HepG2 (cell line): Measurements from ENCODE around the gene ZKSCAN1. TPM values are rescaled to one million over a fixed set of nuclear protein-coding genes. Genes with fewer than 3 reads are reported as not detected.

Experiments used
- CREBL2 ChIP-seq: sonication (generic); formaldehyde crosslinking; IDR thresholded peaks from 2 replicates; pipeline ENCODE4 v1.8.1; 2023; ENCODE audit warnings: missing genetic modification reagents, mild to moderate bottlenecking, borderline replicate concordance
- GABPB1 ChIP-seq: IDR thresholded peaks from 2 replicates; pipeline ENCODE4 v1.6.1; 2016; ENCODE audit warnings: mild to moderate bottlenecking, missing genetic modification reagents, moderate library complexity, missing compliant biosample characterization
- GFI1 ChIP-seq: sonication (generic); formaldehyde crosslinking; IDR thresholded peaks from 2 replicates; pipeline ENCODE4 v1.5.0; 2020; ENCODE audit warnings: missing genetic modification reagents, mild to moderate bottlenecking, borderline replicate concordance
- KIAA2018 ChIP-seq: sonication (generic); formaldehyde crosslinking; IDR thresholded peaks from 2 replicates; pipeline ENCODE4 v1.5.0; 2020; ENCODE audit warnings: mild to moderate bottlenecking, missing genetic modification reagents, borderline replicate concordance
- MAZ ChIP-seq, 2 experiments: sonication (generic) in 1 of 2; formaldehyde crosslinking in 1 of 2; IDR thresholded peaks; 2 replicates each; pipeline versions ENCODE4 v1.5.0 to v1.6.1; 2012 to 2020; ENCODE audit warnings: low read depth in 2 of 2, mild to moderate bottlenecking in 2 of 2, borderline replicate concordance in 1 of 2, improper control_type of control experiment in 1 of 2, low read length in 1 of 2, missing genetic modification reagents in 1 of 2, moderate library complexity in 1 of 2
- NR2F2 ChIP-seq: IDR thresholded peaks from 2 replicates; pipeline ENCODE4 v1.6.1; 2012; ENCODE audit warnings: low read depth, inconsistent platforms, borderline replicate concordance
- XBP1 ChIP-seq: sonication (generic); formaldehyde crosslinking; IDR thresholded peaks from 2 replicates; pipeline ENCODE4 v1.5.0; 2020; ENCODE audit warnings: missing genetic modification reagents
- ZBTB37 ChIP-seq: sonication (generic); formaldehyde crosslinking; IDR thresholded peaks from 2 replicates; pipeline ENCODE4 v1.4.0; 2020; ENCODE audit warnings: mild to moderate bottlenecking, missing genetic modification reagents
- ZBTB4 ChIP-seq: sonication (generic); formaldehyde crosslinking; IDR thresholded peaks from 2 replicates; pipeline ENCODE4 v1.4.0; 2020; ENCODE audit warnings: missing genetic modification reagents, mild to moderate bottlenecking, borderline replicate concordance
- ZFP36 ChIP-seq: fragments of 150-350 bp; IDR thresholded peaks from 2 replicates; pipeline ENCODE4 v1.6.1; 2018; ENCODE audit warnings: borderline replicate concordance, low read length, low read depth; ENCODE audit not compliant: partially characterized antibody
- ZNF20 ChIP-seq: sonication (generic); formaldehyde crosslinking; IDR thresholded peaks from 2 replicates; pipeline ENCODE4 v1.4.0; 2020; ENCODE audit warnings: mild to moderate bottlenecking, moderate library complexity, missing genetic modification reagents
- ZNF260 ChIP-seq: sonication (generic); formaldehyde crosslinking; IDR thresholded peaks from 2 replicates; pipeline ENCODE4 v1.4.0; 2020; ENCODE audit warnings: missing genetic modification reagents, low read depth, mild to moderate bottlenecking, borderline replicate concordance
- ZNF432 ChIP-seq: sonication (generic); formaldehyde crosslinking; IDR thresholded peaks from 2 replicates; pipeline ENCODE4 v1.5.0; 2020; ENCODE audit warnings: missing genetic modification reagents, mild to moderate bottlenecking, borderline replicate concordance
- polyA plus RNA-seq, 8 experiments: library from polyadenylated mRNA; depleted of rRNA in 3 of 8; stranded (reverse) in 7 of 8; unstranded in 1 of 8; fragments of >200 nt; fragmentation: Illumina TruSeq in 4 of 8; extraction: Trizol in 4 of 8; gene quantifications; 2 replicates each; pipeline versions ENCODE4 v1.2.1 to v1.2.3, GENCODE V29; 2011 to 2016; ENCODE audit warnings: low read depth in 4 of 8, missing spikeins in 1 of 8, mixed read lengths in 1 of 8; ENCODE audit not compliant: insufficient read depth in 1 of 8
- total RNA-seq, 5 experiments: library from RNA; depleted of rRNA; stranded (reverse); fragments of >200 nt; fragmentation: Illumina TruSeq; extraction: Trizol; gene quantifications; 2 replicates each; pipeline ENCODE4 v1.2.3, GENCODE V29; 2016; ENCODE audit warnings: low read depth in 1 of 5

The ZKSCAN1 gene
- total and polyA plus RNA-seq, 2 of the 13 experiments (the other 11 are each of a cell fraction or from before 2014, with no cell fraction given), result 46.4 to 60.6 TPM

- 0 out of 2 replicates have a peak, but pooled peaks have one; percentile 32 for TF ChIP-seq GABPB1 (CRISPR knock-in tag)
- no peak for TF ChIP-seq XBP1 (CRISPR knock-in tag)
- no peak for TF ChIP-seq ZNF432 (CRISPR knock-in tag)
- peak; percentile 88 for TF ChIP-seq GFI1 (CRISPR knock-in tag)
- no peak for TF ChIP-seq CREBL2
- TF ChIP-seq ZNF20 (CRISPR knock-in tag), result no peak
- peak; percentile 96 for TF ChIP-seq ZBTB37 (CRISPR knock-in tag)
- TF ChIP-seq ZNF260 (CRISPR knock-in tag), result no peak
- TF ChIP-seq NR2F2, result peak; percentile 96
- TF ChIP-seq MAZ (IDR thresholded peaks at IDR 0.05; ENCODE audit: borderline replicate concordance, low read depth, low read length), result peak; percentile 99
- TF ChIP-seq MAZ (CRISPR knock-in tag; IDR thresholded peaks at IDR 0.05; ENCODE audit: low read depth), result peak; percentile 97
- TF ChIP-seq ZFP36, result no peak
- TF ChIP-seq ZBTB4, result peak; percentile 90; the same call in 1 of the 2 replicates
- TF ChIP-seq KIAA2018, result no peak; the same call in 1 of the 2 replicates
Measured at GRCh38 chr7:100003711-100004661, 11.4 kb upstream of the ZKSCAN1 start (continued).
